ENCODE measurements around the gene JPH3.

Gene JPH3

GRCh38 chr16:87607223-87607622 is 4.9 kb downstream of the JPH3 start:
- Mint-ChIP-seq H3K36me3 (ENCODE audit: low read depth) (no peaks in the 10 kb centered on the region), H3K4me1 (no peaks in the 10 kb centered on the region)

GRCh38 chr16:87607871-87608270 is 5.6 kb downstream of the JPH3 start:
- Mint-ChIP-seq H3K4me3 (no peak overlapping the region), H3K4me1 (no peaks in the 10 kb centered on the region), H3K36me3 (ENCODE audit: low read depth) (no peaks in the 10 kb centered on the region), H3K9me3 (peaks cover 8% of the 10 kb centered on the region), H3K27ac (no peak overlapping the region), H3K27me3 (ENCODE audit: low read depth) (peaks cover 83% of the 10 kb centered on the region)
- no peak for TF ChIP-seq CTCF (IDR thresholded peaks at IDR 0.05; ENCODE audit: unreplicated experiment in 3 of 3)

More at GRCh38 chr16:87607223-87607622, 4.9 kb downstream of the JPH3 start:
- H3K27ac Mint-ChIP-seq: no peak overlapping the region
- H3K9me3 Mint-ChIP-seq: peaks cover 8% of the 10 kb centered on the region
- TF ChIP-seq CTCF (IDR thresholded peaks at IDR 0.05; ENCODE audit: unreplicated experiment in 3 of 3): no peak
- H3K4me3 Mint-ChIP-seq: no peak overlapping the region
- peaks cover 84% of the 10 kb centered on the region for H3K27me3 Mint-ChIP-seq (ENCODE audit: low read depth)

GRCh38 chr16:87608400-87608985 is 6.2 kb downstream of the JPH3 start:
- peaks cover 8% of the 10 kb centered on the region for H3K9me3 Mint-ChIP-seq

DNA sequence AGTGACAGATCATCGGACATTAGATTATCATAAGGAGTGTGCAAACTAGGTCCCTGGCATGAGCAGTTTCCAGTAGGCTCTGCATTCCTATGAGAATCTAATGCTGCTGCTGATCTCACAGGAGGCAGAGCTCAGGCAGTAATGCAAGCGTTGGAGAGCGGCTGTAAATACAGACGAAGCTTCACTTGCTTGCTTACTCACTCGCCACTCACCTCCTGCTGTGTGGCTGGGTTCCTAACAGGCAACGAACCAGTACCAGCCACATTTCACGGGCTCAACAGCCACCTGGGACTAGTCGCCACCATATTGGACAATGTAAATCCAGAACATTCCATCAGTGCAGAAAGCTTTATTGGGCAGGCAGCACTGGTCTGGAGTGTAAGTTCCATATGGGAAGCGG is 7.7 kb downstream of the JPH3 start:
- H3K27me3 Mint-ChIP-seq (ENCODE audit: low read depth): peaks cover 65% of the 10 kb centered on the region
- no peaks in the 10 kb centered on the region for H3K36me3 Mint-ChIP-seq (ENCODE audit: low read depth)
- no peak for TF ChIP-seq CTCF (IDR thresholded peaks at IDR 0.05; ENCODE audit: unreplicated experiment in 3 of 3)
- H3K4me1 Mint-ChIP-seq: no peaks in the 10 kb centered on the region
- H3K9me3 Mint-ChIP-seq: peaks cover 3% of the 10 kb centered on the region
- no peak overlapping the region for H3K27ac Mint-ChIP-seq
- no peak overlapping the region for H3K4me3 Mint-ChIP-seq

More at GRCh38 chr16:87608400-87608985, 6.2 kb downstream of the JPH3 start:
- Mint-ChIP-seq H3K27me3 (ENCODE audit: low read depth) (peaks cover 77% of the 10 kb centered on the region), H3K36me3 (ENCODE audit: low read depth) (no peaks in the 10 kb centered on the region), H3K4me3 (peak overlapping the region in 2 of 3 experiments; percentile 10 to 56), H3K27ac (no peak overlapping the region), H3K4me1 (no peaks in the 10 kb centered on the region)
- TF ChIP-seq CTCF (IDR thresholded peaks at IDR 0.05; ENCODE audit: unreplicated experiment in 3 of 3): no peak

GRCh38 chr16:87611456-87611855 is 9.1 kb downstream of the JPH3 start:
- no peak for TF ChIP-seq CTCF (IDR thresholded peaks at IDR 0.05; ENCODE audit: unreplicated experiment in 3 of 3)
- peaks cover 3% of the 10 kb centered on the region for H3K9me3 Mint-ChIP-seq
- no peak overlapping the region for H3K4me3 Mint-ChIP-seq
- H3K36me3 Mint-ChIP-seq (ENCODE audit: low read depth): no peaks in the 10 kb centered on the region
- no peaks in the 10 kb centered on the region for H3K4me1 Mint-ChIP-seq
- H3K27ac Mint-ChIP-seq: no peak overlapping the region
- H3K27me3 Mint-ChIP-seq (ENCODE audit: low read depth): peaks cover 57% of the 10 kb centered on the region

DNA sequence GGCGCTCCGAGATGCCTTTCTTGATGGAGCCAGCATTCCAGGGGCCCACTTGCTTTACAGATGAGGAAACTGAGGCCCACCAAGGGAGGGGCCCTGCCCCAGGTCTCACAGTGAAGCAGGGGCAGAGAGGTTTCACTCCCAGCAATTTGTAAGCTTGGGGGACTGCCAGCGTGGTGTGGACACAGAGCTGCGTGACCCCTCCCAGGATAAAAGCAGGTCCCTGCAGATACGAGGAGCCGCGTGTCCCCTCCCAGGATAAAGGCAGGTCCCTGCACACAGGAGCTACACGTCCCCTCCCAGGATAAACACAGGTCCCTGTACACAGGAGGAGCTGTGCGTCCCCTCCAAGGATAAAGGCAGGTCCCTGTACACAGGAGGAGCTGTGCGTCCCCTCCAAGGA is 11.7 kb downstream of the JPH3 start:
- TF ChIP-seq CTCF (IDR thresholded peaks at IDR 0.05; ENCODE audit: unreplicated experiment in 3 of 3): no peak
- no peak overlapping the region for H3K27ac Mint-ChIP-seq
- H3K36me3 Mint-ChIP-seq (ENCODE audit: low read depth): no peaks in the 10 kb centered on the region
- H3K27me3 Mint-ChIP-seq (ENCODE audit: low read depth): peaks cover 35% of the 10 kb centered on the region
- no peaks in the 10 kb centered on the region for H3K9me3 Mint-ChIP-seq
- H3K4me3 Mint-ChIP-seq: no peak overlapping the region
- no peaks in the 10 kb centered on the region for H3K4me1 Mint-ChIP-seq
